ENCODE data around the gene GIMAP8.

GIMAP8 gene

DNA sequence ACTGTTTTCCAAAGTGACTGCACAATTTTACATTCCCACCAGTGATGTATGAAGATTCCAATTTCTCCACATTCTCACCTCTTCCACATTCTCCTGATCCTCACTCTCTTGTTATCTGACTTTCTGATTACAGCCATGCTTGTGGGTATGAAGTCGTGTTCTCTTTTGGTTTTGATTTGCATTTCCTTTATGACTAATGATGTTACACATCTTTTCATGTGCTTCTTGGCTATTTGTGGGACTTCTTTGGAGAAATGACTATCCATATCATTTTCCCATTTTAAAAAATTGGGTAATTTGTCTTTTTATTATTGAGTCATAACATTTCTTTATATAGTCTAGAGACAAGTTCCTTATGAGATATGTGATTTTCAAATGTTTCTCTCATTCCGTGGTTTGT is 10.5 kb upstream of the GIMAP8 start:
- DNase-seq: no peak

DNA sequence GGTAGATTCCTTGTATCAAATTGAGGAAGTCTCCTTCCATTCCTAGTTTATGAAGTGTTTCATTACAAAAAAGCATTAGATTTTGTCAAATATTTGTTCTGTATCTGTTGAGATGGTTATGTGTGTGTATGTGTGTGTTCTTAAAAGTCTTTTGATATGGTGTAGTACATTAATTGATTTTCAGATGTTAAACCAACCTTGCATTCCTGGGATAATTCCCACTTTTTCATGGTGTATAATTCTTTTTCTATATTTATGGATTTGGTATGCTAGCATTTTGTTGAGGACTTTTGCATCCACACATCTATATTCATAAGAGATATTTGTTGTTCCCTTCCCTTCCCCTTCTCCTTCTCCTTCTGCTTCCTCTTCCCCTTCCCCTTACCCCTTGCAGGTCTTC is 8.9 kb upstream of the GIMAP8 start:
- no peak for DNase-seq

DNA sequence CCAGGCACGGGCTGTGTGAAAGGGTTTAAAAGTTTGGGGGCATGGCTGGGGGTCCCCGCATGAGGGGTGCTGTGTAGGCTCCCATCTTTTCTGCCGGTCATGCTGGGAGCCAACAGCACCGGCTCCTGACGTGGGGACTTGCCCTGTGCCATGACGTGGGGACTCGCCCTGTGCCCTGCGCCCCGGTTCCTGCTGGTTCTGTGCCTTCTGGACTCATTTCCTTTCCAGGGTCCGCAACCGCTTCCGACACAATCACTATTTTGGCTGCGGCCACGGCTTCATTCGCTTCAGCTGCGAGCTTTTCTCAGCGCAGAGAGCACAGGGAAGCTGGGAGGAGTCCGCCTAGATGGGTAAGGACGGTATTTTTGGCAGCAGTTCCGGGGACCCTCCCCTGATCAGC is 7.6 kb upstream of the GIMAP8 start:
- no peak for DNase-seq

DNA sequence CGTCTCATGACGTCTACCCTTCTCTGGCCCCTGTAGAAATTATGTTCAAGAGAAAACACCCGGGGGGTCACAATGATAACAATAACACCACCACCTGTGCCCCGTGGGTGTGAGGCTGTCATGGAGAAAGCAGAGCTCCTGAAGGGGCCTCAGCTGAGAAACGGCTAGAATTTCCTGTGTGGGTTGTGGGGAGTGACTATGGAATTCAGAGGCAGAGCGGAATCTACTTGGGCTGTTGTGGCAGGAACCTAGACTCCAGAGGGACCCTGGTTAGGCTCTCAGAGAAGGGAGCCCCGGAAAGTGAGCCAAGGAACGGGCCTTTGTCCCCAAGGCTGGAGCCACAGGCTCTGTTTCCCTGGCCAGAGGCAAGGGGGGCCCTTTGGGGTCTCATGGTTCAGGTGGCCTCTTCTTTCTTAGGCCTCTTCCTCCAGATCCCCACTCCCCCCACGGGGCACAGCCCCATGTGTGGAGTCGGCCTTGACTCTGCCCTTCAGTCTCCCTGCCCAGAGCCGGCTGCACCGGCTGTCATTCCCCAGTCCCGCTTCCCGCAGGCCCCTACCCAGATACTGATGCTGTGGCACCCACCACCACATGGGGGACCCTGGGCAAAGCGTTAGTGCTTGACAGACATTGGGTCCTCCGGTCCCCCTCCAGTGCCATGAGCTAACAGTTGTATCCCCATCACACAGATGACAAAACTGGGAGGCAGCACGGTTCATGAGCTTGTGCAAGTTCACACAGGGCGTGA is 6.5 kb upstream of the GIMAP8 start:
- no peak for DNase-seq

DNA sequence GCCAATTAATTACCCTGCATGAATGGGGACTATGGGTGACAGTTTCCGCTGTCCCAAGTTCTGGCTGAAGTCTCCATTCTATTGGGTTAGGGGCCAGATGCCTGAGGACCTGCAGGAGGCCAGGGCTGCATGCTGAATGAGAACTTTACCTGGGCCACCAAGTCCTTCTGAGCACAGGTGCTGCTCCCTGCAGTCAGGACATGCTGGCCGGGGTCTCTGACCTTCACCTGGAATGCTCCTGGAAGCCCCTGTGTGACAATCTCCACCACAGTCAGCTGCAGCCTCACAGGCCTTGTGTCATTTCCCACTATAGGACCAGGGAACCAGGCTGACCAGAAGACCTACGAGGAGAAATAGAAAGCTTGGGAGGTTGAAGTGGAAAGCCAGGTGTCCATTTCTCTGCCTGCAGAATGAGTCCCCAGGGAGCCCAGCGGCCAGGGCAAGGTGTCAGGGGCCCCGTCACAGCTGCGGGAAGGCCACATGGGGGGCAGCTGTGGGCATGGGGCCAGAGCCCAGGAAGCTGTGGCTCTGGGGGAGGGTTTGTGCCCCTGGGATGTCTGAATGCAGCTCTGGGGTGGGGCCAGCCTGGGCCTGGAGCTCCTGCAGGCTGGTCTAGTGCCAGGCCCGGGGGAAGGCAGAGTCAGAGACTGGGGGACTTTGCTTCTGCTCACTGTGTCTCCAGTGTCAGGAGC is 5.6 kb upstream of the GIMAP8 start:
- DNase-seq: no peak

DNA sequence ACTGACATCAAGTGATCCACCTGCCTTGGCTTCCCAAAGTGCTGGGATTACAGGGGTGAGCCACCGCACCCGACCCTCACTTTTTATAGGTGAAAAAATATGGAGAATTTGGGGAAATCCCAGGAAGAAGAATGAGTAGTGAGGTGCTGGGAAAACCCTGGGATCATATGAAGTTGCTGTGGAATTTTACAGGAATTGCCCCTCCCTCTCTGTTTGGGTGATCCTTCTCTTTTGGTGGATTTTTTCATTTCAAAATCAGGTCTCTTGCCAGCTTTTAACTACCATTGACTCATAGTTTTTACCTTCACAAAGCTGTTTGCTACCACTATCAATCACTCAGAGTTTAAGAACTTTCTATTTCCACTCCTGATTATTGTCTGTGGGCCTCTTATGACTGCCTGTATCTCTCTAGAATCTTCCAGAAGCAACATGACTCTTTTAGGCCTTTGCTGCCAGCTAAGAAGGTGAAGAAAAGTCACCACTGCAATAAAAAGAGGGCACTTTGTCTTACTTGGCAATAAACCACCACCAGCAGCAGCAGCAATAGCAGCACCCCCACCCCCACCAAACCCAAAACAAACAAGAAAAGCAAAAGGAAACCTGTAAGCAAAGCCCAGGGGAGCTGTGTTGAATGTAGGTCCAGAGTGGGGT is 4.0 kb upstream of the GIMAP8 start:
- no peak for DNase-seq

DNA sequence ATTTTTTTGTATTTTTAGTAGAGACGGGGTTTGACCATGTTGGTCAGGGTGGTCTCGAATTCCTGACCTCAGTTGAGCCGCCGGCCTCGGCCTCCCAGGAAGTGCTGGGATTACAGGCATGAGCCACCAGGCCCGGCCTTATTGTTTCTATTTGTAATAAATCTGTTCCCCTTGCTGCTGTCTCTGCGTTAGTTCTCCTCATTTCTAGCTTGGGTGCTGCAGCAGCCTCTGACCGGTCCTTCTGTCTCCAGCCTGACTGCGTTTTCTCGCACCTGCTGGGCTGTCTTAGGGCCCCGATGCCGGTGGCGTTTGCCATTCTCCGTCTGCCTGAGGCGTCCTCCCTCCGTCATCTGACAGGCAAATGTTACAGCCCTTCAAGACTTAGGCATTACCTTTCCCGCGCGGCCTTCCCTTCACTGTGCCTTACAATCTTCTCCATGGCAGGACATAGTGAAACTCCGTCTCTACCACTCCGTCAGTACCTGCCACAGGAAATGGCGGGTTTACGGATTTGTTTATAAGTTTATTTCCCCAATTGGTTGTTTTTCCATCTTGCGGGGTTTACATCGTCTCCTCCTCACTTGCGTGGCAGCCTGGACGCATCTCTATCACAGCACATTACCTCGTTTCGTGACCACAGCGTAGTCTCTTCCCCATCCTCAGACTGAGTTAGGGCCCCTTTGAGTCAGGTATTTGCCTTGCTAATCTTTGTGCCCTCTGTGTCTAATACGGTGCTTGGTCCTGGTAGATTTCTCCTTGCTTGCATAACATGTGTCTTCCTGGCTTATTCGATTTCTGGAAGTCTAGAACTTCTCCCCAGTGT is 2.3 kb upstream of the GIMAP8 start:
- DNase-seq: no peak

DNA sequence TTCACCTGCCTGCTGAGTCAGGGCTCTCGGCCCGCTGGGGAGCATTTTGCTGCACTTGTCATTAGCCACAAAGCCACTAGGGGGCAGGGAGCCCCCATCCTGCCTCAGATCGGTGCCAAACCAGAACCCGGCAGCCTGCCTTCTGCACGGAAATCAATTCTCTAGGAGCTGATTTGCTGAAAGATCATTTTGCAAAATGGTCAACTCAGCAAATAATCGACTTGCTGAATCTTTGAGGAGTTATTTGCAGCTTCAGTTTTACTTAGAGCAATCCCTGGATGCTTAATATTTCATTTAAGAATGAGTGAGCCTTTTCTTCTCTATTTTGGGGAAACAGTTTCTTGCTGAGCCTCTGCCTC is 1.7 kb upstream of the GIMAP8 start:
- DNase-seq: peak; percentile 90 to 93

DNA sequence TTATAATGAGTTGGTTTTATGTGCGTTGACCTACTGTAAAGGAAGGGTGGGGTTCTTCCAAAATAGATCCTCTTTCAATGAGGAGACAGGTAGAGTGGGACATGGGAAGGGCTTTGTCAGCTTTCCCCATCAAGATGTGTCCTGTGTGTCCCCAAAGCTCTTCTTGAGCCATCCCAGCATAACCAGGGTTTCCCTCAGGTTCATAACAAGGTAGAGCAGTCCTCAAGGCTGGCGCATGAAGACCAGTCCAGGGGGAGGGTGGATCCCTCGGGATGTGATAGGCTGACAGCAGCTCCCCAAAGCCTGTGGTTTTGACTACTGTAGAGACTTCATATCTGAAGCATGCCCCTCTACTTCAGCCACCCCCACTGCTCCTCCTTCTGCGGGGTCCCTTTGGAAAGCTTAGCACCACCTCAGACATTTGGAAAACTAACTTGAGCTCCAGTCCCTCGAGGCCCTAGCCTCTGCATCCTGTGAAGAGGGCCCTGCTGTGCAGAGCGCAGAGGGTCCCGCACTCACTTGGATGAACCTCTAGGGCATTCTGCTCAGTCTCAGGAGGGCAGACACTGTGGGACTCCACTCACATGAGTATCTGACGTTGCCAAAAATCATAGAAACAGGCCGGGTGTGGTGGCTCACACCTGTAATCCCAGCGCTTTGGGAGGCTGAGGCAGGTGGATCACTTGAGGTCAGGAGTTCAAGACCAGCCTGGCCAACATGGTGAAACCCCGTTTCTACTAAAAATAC is 1.1 kb upstream of the GIMAP8 start:
- DNase-seq: peak; percentile 51 to 55

DNA sequence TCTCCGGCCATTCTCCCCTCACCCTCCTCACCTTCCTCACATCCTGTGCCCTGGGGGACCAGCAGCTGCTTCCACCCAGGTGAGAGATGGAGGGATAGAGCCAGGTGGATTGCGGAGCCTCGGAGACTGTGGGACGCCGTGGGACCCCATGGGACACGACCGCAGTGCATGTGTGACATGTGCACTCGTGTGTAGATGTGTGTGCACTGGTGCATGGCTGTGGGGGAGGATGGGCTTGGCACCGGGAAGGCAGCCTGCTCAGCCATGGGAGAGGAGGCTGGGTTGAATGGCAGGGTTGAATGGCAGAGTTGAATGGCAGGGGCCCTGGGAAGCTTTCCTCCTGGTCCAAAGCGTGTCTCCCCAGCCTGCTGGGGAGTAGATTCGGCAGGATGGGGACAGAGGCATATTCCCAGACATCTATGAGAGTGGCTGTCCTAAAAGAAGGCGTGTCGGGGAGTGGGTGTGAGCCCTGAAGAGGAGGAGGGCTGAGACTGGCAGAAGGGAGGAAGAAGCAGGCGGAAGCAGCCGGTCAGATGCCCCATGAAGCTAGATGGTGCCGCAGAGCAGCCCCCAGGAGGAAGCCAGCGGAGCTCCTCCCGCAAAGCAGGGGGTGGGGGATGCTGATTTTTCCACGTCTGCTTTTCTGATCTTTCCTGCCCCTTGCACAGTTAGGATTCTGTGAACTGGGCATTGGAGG is 815 bp downstream of the GIMAP8 start:
- peak; percentile 75 to 80 for DNase-seq

DNA sequence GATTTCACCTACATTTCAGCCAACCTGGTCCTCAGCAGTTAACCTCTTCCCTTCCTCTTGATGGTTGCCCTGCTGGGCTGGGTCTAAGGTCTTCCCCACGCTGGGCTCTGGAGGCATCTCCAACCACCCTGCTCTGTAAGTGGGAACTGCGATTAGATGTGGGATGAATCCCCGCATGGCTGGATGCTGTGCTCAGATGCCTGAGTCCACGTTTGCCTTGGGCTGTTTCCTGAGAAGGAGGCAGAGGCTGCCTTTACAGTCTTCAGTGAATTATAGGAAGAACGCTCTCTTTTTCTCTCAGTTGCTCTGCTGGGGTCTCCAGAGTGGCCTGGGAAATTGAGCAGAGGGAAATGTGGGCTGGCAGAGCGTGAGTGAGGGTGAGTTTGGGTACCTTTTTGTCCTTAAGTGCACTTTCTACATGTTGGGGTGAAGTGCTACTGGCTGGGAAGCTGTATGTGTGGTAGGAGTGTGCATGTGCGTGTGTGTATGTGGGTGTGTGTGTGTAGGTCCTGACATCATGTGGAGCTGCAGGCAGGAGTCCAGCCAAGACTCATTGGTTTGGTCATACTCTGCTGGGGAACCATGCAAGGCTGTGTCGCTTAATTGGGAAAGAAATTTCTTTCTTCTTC is 1.5 kb downstream of the GIMAP8 start:
- peak; percentile 64 for DNase-seq

DNA sequence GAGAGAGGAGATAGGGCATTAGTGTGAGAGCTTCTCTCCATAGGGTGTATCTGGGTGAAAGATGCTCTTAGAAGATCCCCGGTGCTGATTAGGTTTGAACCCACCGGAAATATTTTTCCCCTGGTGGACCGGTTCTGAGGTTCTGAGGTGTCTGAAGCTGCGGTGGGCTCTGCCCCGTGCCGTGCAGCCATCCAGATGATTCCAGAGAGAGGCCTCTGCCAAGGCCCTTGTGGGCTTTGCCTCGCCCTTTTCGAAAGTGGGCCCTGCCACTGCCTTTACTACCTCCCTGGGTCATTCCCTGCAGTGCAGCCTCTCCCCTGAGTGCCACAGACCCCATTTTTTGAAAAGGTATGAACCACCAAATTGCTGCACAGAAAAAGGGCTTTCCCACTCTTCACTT is 2.8 kb downstream of the GIMAP8 start:
- DNase-seq: peak in 1 of 2 experiments; percentile 46

DNA sequence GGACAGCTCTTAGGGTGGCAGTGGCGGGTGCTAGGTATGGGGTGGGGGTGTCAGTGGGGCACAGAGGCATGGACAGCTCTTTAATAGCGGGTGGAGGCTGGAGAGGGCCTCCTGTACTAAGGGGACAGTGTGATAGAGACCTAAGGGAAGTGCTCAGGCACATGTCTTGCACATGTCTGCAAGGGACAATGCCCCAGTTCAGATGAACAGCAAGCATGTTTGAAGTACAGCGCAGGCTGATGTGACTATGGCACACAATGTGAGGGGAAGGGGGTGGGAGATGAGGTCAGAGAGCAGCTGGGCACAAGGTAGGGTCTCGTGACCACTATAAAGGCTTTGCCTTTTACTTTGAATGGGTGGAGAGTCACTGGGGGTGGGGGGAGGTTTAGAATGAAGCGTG is 3.5 kb downstream of the GIMAP8 start:
- DNase-seq: peak in 1 of 2 experiments; percentile 25

DNA sequence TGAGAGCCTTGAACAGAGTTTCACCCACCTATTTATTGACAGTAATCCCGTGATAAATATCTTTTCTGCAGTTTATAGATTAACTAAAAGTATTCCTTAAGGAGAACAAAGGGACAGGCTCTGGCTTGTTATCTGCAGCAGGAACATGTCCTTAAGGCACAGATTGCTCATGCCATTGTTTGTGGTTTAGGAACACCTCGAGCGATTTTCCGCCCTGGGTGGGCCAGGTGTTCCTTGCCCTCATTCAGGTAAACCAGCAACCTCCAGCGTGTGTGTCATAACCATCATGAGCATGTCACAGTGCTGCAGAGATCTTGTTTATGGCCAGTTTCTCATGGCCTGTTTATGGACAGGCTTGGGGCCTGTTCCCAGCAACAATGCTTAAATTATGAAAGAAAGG is 6.6 kb downstream of the GIMAP8 start:
- peak in 1 of 2 experiments; percentile 14 for DNase-seq

DNA sequence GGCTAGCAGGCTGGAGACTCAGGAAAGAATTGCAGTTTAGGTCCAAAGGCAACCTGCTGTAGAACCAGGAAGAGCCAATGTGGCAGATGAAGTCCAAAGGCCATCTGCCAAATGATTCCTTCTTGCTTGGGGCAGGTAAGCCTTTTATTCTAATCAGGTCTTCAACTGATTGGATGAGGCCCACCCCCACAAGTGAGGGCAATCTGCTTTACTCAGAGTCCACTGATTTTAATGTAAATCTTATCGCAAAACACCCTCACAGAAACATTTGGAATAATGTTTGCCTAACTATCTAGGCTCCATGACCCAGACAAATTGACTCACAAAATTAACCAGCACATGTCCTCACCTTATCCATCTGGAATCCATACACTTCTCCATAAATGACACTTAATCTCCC is 7.8 kb downstream of the GIMAP8 start:
- no peak for DNase-seq

DNA sequence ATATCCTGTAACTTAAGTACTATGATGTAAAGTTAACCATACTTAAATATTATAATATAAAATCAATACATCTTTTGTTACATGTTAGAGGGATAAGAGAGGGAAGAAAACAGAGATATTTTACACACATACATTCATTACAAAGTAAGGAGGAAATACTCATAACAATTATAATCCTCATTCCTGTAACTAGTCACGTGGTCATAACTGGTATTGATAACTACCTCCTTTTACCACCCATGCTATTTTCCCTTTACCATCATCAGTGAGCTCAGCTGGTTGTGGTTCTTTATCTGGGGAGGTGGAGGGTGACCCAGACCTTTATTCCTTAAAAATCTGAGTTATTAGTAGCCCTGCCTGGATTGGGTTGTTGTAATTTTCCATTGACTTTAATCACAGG is 8.3 kb downstream of the GIMAP8 start:
- DNase-seq: no peak

DNA sequence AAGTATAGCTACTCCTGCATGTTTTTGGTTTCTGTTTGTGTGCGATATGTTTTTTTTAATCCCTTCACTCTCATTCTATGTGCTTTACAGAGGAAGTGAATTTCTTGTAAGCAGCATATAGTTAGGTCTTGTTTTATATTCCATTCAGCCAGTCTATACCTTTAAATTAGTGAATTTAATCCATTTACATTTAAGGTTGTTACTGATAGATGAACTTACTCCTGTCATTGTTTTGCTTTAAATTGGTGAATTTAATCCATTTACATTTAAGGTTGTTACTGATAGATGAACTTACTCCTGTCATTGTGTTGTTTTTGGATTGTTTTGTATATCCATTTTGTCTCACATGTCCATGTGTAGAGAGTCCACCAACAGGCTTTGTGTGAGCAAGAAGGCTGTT is 11.1 kb downstream of the GIMAP8 start:
- DNase-seq: no peak

DNA sequence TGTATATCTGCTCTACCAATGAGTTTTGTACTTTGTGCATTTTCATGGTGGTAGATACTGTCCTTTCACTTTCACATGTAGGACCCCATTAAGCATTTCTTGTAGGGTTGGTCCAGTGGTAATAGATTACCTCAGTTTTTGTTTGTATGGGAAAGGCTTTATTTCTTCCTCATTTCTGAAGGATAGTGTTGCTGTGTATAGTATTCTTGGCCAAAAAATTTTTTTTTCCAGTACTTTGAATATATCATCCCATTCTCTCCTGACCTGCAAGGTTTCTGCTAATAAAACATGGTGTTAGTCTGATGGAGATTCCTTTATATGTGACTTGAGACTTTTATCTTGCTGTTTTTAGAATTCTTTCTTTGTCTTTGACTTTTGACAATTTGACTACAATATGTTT is 12.0 kb downstream of the GIMAP8 start:
- no peak for DNase-seq

DNA sequence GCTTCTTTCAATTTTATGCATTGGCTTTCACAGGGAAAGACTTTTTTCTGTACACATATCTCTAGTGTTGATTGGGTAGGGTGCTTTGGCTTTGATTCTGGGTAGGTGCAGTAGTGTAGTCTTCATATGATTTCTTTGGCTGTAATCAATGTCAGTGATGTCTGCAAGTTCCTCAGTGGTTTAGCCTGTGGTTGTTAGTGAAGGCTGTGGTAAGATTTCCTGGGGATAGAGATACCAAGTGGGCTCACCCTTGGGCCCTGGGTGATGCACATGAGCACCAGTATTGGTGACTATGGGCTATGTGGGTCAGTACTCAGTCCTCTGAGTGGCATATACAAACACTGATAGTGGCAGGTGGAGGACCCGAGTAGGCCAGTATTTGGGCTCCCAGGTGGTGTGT is 13.0 kb downstream of the GIMAP8 start:
- no peak for DNase-seq

DNA sequence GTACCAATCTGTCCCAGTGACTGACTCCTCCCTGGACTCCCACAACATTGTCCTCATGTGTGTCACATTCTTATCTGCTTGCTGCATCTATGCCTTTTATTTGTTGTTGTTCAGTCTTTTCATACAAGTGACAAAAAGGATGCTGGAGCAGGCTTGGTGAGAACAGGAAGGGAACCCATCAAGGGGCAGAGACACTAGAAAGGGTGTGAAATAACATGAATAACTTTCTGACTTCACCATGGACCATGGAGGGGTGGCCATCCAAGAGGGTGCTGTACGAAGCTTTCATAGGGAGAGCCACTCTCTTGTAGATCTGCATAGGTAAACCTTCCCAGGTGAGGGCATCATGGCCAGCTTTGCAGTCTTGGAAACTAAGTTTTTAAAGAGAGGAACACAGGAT is 14.5 kb downstream of the GIMAP8 start:
- no peak for DNase-seq

DNA sequence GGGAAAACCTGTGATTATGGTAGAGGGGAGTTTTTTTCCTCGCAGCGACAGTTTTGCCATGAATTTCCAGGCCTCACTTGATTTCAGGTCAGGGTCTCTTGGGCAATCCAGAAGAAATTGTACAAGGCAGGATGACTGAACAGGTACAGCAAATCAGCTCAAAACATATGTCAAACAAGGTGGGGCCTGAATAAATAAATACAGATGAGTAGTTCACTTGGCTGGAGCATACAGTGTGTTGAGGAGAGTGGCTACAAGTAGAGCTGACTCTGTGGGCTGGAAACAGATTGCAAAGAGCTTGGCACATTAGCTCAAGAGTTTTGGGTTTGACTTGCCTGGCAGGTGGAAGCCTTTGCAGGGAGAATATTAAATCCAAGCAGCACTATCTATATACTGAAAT is 15.0 kb downstream of the GIMAP8 start:
- no peak for DNase-seq

DNA sequence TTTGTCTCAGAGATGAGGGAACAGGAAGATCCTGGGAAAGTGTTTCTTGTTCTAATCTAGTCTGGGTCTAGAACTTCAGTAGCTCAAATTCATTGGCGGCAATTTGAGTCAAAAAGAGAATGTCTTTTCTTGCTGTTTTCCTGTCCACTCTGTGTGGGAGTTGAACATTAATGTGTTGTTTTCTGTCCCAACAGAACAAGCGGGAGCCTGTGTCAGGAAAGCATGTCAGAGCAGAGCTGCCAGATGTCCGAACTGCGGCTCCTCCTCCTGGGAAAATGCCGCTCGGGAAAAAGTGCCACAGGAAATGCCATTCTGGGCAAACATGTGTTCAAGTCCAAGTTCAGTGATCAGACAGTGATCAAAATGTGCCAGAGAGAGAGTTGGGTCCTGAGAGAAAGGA is 16.0 kb downstream of the GIMAP8 start:
- no peak for DNase-seq
